ENCODE results near the gene FAM200C. TPM values are rescaled to one million over a fixed set of nuclear protein-coding genes. Genes with fewer than 3 reads are reported as not detected.
A peak's percentile ranks its signal among the peaks of the same experiment; 100 is the strongest.

The FAM200C gene
- under 1 TPM; 0.28 to 0.57 (median 0.33) TPM for total RNA-seq
- total RNA-seq (2013) = 1.3 TPM

DNA sequence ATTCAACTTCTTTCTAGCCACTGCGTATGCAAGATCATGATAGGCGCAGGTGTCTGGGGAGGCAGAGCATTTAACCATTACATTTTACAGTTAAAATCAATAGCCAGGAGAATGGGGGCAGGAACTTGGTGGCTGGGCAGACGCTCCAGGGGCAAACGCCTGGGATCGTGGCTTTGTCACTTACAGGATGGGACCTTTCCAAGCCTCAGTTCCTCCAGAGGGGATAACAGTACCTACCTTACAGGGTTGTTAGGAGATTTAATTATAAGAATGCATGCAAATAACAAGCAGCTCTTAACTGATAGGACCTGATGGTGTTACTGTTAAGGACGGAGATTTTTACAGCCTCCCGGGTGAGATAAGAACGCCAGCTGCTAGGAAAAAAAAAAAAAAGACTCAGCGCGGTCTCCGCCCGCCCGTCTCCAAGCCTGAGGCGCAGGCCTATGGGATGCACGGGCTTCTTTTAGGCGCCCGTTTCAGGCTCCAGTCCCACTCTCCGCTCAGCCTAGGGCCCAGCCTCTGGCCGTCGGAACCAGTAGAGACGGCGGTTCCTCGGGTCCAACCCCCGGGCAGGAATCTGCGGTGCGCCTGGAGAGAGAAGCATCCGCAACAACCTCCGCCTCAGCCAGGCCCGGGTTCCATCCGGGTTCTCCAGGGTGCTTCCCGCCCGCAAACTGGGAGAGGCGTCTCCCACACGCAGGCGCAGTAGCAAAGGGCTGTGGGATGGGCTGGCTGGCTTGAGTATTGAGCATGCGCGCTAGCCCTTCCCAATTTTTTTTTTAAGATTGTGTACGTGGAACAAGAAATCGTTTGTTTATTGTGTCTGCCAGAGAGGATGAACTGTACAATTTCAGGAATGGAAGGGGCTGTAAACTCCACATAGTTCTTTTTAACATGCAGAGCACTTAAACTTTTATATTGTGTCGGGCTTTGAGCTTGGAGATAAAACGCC is at the start of gene FAM200C:
Gene FAM200C, minus strand, starts transcription at position 653 of the 952 bp plus-strand sequence. CDS start 4,564 bp downstream, outside the sequence.
- intact Hi-C loops (cut with micrococcal nuclease) = no loop called here
- Histone ChIP-seq H3K9me3 (ENCODE audit: control insufficient read depth, insufficient read depth, low read length) (no peaks in the 10 kb centered on the region), H3K4me3 (ENCODE audit: low read length) (peak within 1 kb of the TSS; percentile 76), H3K27me3 (ENCODE audit: control insufficient read depth, insufficient read depth, low read length) (no peaks in the 10 kb centered on the region), H3K36me3 (ENCODE audit: control insufficient read depth, insufficient read depth, low read length) (peaks cover 21% of the 10 kb centered on the region), H3K27ac (ENCODE audit: low read length) (peak within 1 kb of the TSS; percentile 7), H3K4me1 (ENCODE audit: control insufficient read depth, insufficient read depth, low read length) (peaks cover 12% of the 10 kb centered on the region)
- TF ChIP-seq, protein P1, sequence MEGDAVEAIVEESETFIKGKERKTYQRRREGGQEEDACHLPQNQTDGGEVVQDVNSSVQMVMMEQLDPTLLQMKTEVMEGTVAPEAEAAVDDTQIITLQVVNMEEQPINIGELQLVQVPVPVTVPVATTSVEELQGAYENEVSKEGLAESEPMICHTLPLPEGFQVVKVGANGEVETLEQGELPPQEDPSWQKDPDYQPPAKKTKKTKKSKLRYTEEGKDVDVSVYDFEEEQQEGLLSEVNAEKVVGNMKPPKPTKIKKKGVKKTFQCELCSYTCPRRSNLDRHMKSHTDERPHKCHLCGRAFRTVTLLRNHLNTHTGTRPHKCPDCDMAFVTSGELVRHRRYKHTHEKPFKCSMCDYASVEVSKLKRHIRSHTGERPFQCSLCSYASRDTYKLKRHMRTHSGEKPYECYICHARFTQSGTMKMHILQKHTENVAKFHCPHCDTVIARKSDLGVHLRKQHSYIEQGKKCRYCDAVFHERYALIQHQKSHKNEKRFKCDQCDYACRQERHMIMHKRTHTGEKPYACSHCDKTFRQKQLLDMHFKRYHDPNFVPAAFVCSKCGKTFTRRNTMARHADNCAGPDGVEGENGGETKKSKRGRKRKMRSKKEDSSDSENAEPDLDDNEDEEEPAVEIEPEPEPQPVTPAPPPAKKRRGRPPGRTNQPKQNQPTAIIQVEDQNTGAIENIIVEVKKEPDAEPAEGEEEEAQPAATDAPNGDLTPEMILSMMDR (IDR thresholded peaks at IDR 0.05) = no peak
- Mint-ChIP-seq H3K9me3 (no peaks in the 10 kb centered on the region), H3K36me3 (peaks cover 18% of the 10 kb centered on the region), H3K27me3 (ENCODE audit: low read depth in 2 of 2) (no peaks in the 10 kb centered on the region), H3K4me3 (peak within 1 kb of the TSS; percentile 94), H3K27ac (peak within 1 kb of the TSS; percentile 85 to 88), H3K4me1 (peaks cover 19 to 20% of the 10 kb centered on the region in 2 donors)
- WGBS (ENCODE audit: insufficient coverage) = 1% methylated on average over 41 of the region's 41 CpGs
- peak; percentile 64 to 83 (median 77) for ATAC-seq
- DNase-seq = peak; percentile 54 to 81

DNA sequence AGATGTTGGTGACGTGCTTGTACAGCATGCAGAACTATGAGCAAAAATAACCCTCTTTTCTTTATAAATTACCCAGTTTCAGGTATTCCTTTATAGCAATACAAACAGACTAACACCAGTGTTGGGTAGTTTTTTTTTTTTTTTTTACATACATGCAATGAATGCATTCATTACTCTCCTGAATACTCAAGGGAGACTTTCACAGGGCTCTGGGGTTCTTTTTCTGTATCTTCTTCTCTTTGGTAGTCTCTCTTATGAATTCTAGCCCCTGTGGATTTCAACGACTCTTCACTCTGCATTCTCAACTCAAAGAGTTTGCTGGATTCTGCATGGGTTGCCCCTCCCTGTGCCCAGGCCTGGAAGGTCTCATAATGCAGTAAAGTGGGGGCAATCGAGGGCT is 49.6 kb upstream of the FAM200C start:
- Histone ChIP-seq H3K27me3 (ENCODE audit: control insufficient read depth, insufficient read depth, low read length) (no peaks in the 10 kb centered on the region), H3K9me3 (ENCODE audit: control insufficient read depth, insufficient read depth, low read length) (no peaks in the 10 kb centered on the region), H3K4me1 (ENCODE audit: control insufficient read depth, insufficient read depth, low read length) (no peaks in the 10 kb centered on the region), H3K4me3 (ENCODE audit: low read length) (no peak overlapping the region), H3K36me3 (ENCODE audit: control insufficient read depth, insufficient read depth, low read length) (no peaks in the 10 kb centered on the region), H3K27ac (ENCODE audit: low read length) (no peak overlapping the region)
- DNase-seq (no peak), ATAC-seq (no peak)
- 89% methylated on average over 3 of the region's 3 CpGs for WGBS (ENCODE audit: insufficient coverage)
- Mint-ChIP-seq H3K9me3 (no peaks in the 10 kb centered on the region), H3K27ac (no peak overlapping the region), H3K4me3 (no peak overlapping the region), H3K36me3 (no peaks in the 10 kb centered on the region), H3K4me1 (no peaks in the 10 kb centered on the region), H3K27me3 (ENCODE audit: low read depth in 2 of 2) (peaks cover 0 to 5% of the 10 kb centered on the region in 2 donors)
- TF ChIP-seq, protein P1 (IDR thresholded peaks at IDR 0.05) = no peak
- intact Hi-C loops (cut with micrococcal nuclease) = loop anchor here (10.0 kb wide), 1 partner anchor 1115 kb away; no protein-coding TSS in a partner anchor

DNA sequence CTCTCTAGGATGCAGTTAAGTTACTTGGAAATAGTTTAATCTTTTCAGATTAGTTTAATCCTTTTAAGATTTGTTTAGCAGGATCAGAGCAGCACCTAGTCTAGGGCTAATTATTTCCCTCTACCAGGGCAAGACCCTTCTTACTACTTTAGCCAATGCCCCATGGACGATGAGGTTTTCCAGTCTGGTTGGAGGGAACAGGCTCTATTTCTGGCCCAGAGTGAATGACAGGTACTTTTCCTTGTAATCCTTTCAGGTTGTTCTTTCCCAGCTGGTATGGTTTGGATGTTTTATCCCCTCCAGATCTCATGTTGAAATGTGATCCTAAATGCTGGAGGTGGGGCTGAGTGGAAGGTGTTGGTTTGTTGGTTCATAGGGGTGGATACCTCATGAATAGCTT is 49.0 kb upstream of the FAM200C start:
- no peak for DNase-seq
- Histone ChIP-seq H3K4me3 (ENCODE audit: low read length) (no peak overlapping the region), H3K4me1 (ENCODE audit: control insufficient read depth, insufficient read depth, low read length) (no peaks in the 10 kb centered on the region), H3K27ac (ENCODE audit: low read length) (no peak overlapping the region), H3K27me3 (ENCODE audit: control insufficient read depth, insufficient read depth, low read length) (no peaks in the 10 kb centered on the region), H3K9me3 (ENCODE audit: control insufficient read depth, insufficient read depth, low read length) (no peaks in the 10 kb centered on the region), H3K36me3 (ENCODE audit: control insufficient read depth, insufficient read depth, low read length) (no peaks in the 10 kb centered on the region)
- Mint-ChIP-seq H3K4me3 (no peak overlapping the region), H3K36me3 (no peaks in the 10 kb centered on the region), H3K27me3 (ENCODE audit: low read depth in 2 of 2) (peaks cover 0 to 2% of the 10 kb centered on the region in 2 donors), H3K9me3 (no peaks in the 10 kb centered on the region), H3K27ac (no peak overlapping the region), H3K4me1 (no peaks in the 10 kb centered on the region)
- TF ChIP-seq, protein P1 (IDR thresholded peaks at IDR 0.05) = no peak
- no peak for ATAC-seq
- WGBS (ENCODE audit: insufficient coverage) = 100% methylated on average over 1 of the region's 1 CpG
- intact Hi-C loops (cut with micrococcal nuclease) = loop anchor here (10.0 kb wide), 1 partner anchor 1116 kb away; no protein-coding TSS in a partner anchor
